ENCODE results near the gene DIAPH2. TPM values are rescaled to one million over a fixed set of nuclear protein-coding genes. Genes with fewer than 3 reads are reported as not detected.
"Not testable (repeated sequence)": the region's sequence is repeated elsewhere in the genome, so short reads cannot be mapped to it uniquely, and the experiment has no call there.

The DIAPH2 gene
- total RNA-seq, 2 donors from 2014 or later = 15.2 to 23.3 TPM

DNA sequence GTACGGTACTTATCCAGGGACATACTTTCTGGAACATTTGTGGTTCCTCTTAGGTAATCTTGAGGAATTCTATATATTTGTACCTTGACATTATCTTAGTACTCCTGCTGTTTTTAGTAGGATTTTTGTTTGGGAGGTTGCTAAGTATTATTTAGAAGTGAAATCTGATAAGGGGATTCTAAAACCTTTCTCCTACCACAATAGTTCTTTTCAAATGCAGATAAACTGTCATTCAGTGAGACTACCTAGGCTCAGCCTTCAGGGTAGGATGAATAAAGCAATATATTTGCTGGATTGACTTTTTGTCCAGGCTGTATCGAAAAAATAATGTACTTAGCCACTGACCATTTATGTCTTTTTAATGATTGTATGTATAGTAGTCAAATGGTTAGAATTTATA lies 25.4 kb downstream of the DIAPH2 start:
- 92 to 100% methylated on average over 2 of the region's 2 CpGs for WGBS, 2 donors

DNA sequence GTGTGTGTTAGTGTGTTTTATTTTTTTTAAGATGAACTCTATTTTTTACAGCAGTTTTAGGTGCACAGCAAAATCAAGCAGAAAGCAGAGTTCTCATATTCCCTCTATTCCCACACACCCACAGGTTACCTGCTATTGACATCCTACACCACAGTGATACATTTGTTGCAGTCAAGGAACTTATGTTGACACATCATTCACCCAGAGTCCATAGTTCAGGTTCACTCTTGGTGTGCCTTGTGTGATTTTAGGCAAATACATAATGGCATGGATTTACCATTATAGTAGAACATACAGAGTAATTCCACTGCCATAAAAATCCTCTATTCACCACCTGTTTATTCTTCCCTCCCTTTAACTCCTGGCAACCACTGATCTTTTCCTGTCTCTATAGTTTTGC lies 28.7 kb downstream of the DIAPH2 start:
- no peak overlapping the region for H3K27ac ChIP-seq
- no peak for ATAC-seq
- intact Hi-C loops (cut with DNase I) = no loop called here

More for the DNA sequence above, 25.4 kb downstream of the DIAPH2 start:
- no peaks in the 10 kb centered on the region for H3K36me3 ChIP-seq (replicated peaks in 1 of 2; ENCODE audit: insufficient read depth in 1 of 2, low read depth in 2 of 2)
- H3K4me1 ChIP-seq = no peaks in the 10 kb centered on the region
- DNase-seq = no peak
- H3K27me3 ChIP-seq = no peaks in the 10 kb centered on the region
- ATAC-seq = no peak
- intact Hi-C loops (cut with DNase I) = no loop called here
- TF ChIP-seq, protein P1, sequence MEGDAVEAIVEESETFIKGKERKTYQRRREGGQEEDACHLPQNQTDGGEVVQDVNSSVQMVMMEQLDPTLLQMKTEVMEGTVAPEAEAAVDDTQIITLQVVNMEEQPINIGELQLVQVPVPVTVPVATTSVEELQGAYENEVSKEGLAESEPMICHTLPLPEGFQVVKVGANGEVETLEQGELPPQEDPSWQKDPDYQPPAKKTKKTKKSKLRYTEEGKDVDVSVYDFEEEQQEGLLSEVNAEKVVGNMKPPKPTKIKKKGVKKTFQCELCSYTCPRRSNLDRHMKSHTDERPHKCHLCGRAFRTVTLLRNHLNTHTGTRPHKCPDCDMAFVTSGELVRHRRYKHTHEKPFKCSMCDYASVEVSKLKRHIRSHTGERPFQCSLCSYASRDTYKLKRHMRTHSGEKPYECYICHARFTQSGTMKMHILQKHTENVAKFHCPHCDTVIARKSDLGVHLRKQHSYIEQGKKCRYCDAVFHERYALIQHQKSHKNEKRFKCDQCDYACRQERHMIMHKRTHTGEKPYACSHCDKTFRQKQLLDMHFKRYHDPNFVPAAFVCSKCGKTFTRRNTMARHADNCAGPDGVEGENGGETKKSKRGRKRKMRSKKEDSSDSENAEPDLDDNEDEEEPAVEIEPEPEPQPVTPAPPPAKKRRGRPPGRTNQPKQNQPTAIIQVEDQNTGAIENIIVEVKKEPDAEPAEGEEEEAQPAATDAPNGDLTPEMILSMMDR (IDR thresholded peaks at IDR 0.05) = no peak
- no peak for TF ChIP-seq POLR2A (IDR thresholded peaks at IDR 0.05)
- H3K9me3 ChIP-seq = no peaks in the 10 kb centered on the region
- H3K27ac ChIP-seq = no peak overlapping the region
- no peak overlapping the region for H3K4me3 ChIP-seq

DNA sequence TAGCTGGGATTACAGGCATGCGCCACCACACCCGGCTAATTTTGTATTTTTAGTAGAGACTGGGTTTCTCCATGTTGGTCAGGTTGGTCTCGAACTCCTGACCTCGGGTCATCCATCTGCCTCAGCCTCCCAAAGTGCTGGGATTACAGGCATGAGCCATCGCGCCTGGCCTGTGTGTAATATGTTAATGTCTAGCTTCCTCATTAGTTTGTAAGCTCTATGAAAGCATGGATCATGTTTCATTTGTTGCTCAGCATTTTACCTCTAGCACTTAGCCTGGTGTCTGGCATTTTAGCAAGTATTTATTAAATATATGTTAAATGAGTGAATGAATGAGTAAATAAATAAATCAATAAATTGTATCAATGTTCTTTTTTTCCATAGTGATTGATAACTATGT lies 29.8 kb downstream of the DIAPH2 start:
- H3K4me3 ChIP-seq; H3K27ac ChIP-seq; H3K27me3 ChIP-seq; H3K9me3 ChIP-seq; ATAC-seq; intact Hi-C loops (cut with DNase I); DNase-seq; H3K4me1 ChIP-seq; H3K36me3 ChIP-seq (replicated peaks in 1 of 2; ENCODE audit: insufficient read depth in 1 of 2, low read depth in 2 of 2): not testable (repeated sequence)
- 76 to 93% methylated on average over 3 to 6 of the region's 6 CpGs for WGBS, 2 donors

More for the DNA sequence above, 28.7 kb downstream of the DIAPH2 start:
- Histone ChIP-seq H3K4me1 (no peaks in the 10 kb centered on the region), H3K36me3 (replicated peaks in 1 of 2; ENCODE audit: insufficient read depth in 1 of 2, low read depth in 2 of 2) (no peaks in the 10 kb centered on the region), H3K4me3 (no peak overlapping the region), H3K9me3 (no peaks in the 10 kb centered on the region), H3K27me3 (no peaks in the 10 kb centered on the region)
- TF ChIP-seq, protein P1 (IDR thresholded peaks at IDR 0.05) = no peak
- no peak for TF ChIP-seq POLR2A (IDR thresholded peaks at IDR 0.05)
- no peak for DNase-seq

DNA sequence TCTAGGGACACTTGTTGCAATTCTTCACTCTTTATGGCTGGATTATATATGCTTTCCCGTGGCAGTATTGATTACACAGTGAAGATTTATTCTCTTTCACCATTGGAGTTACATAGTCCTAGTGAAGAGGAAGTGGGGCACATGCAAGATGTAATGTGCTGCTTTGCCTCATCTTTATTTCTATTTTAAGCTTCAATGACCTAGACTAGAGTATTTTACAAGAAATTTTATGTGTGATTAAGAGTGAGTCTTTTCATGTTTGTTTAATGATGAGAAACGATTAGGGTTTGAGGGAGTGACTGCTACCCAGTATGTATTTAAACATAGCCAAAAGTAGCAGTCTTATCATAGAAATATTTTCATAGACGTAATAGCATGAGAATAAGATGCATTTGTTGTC lies 30.8 kb downstream of the DIAPH2 start:
- DNase-seq = no peak
- H3K4me1 ChIP-seq = no peaks in the 10 kb centered on the region
- no peaks in the 10 kb centered on the region for H3K36me3 ChIP-seq (replicated peaks in 1 of 2; ENCODE audit: insufficient read depth in 1 of 2, low read depth in 2 of 2)
- H3K9me3 ChIP-seq = no peaks in the 10 kb centered on the region
- H3K27me3 ChIP-seq = no peaks in the 10 kb centered on the region
- intact Hi-C loops (cut with DNase I) = no loop called here
- H3K27ac ChIP-seq = no peak overlapping the region
- no peak overlapping the region for H3K4me3 ChIP-seq
- TF ChIP-seq, protein P1 (IDR thresholded peaks at IDR 0.05) = no peak
- TF ChIP-seq POLR2A (IDR thresholded peaks at IDR 0.05) = no peak
- no peak for ATAC-seq
- WGBS, 2 donors = 26 to 32% methylated on average over 3 of the region's 3 CpGs

DNA sequence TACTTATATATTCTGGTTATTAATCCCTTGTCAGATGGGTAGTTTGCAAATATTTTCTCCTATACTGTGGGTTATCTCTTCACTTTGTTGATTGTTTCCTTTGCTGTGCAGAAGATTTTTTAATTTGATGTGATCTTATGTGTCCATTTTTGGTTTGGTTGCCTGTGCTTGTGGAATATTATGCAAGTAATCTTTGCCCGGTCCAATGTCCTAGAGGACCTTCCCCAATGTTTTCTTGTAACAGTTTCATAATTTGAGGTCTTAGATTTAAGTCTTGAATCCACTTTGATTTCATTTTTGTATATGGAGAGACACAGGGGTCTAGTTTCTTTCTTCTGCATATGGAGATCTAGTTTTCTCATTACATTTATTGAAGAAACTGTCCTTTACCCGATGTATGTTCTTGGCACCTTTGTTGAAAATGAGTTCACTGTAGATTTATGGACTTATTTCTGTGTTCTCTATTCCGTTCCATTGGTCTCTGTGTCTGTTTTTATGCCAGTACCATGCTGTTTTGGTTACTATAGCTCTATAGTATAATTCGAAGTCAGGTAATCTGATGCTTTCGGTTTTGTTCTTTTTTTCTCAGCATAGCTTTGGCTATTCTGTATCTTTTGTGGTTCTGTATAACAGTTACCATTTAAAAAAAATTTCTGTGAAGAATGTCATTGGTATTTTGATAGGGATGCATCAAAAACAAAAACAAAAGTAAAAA lies 34.7 kb downstream of the DIAPH2 start:
- no peak for TF ChIP-seq POLR2A (IDR thresholded peaks at IDR 0.05)
- TF ChIP-seq, protein P1 (IDR thresholded peaks at IDR 0.05) = no peak
- DNase-seq = no peak
- H3K4me3 ChIP-seq = no peak overlapping the region
- no peaks in the 10 kb centered on the region for H3K9me3 ChIP-seq
- no peak overlapping the region for H3K27ac ChIP-seq
- 89 to 96% methylated on average over 5 of the region's 5 CpGs for WGBS, 2 donors
- H3K36me3 ChIP-seq (replicated peaks in 1 of 2; ENCODE audit: insufficient read depth in 1 of 2, low read depth in 2 of 2) = no peaks in the 10 kb centered on the region
- intact Hi-C loops (cut with DNase I) = no loop called here
- no peaks in the 10 kb centered on the region for H3K27me3 ChIP-seq
- no peaks in the 10 kb centered on the region for H3K4me1 ChIP-seq
- no peak for ATAC-seq

Data from body of pancreas (tissue), 4 donors.